HG02938 (cell line): ENCODE measurements around the gene MRAP.

ENCODE experiments used
- ATAC-seq: cut with Tn5 transposase; IDR thresholded peaks from one replicate; pipeline ENCODE4 v1.9.1; 2021; ENCODE audit warnings: mild to moderate bottlenecking, moderate library complexity; ENCODE audit not compliant: unreplicated experiment

Gene MRAP

GRCh38 chr21:32347977-32348376, 49.3 kb downstream of the MRAP start:
- no peak for ATAC-seq

- no peak for ATAC-seq
These were observed 50.1 kb downstream of the MRAP start for GRCh38 chr21:32348604-32349332.

DNA sequence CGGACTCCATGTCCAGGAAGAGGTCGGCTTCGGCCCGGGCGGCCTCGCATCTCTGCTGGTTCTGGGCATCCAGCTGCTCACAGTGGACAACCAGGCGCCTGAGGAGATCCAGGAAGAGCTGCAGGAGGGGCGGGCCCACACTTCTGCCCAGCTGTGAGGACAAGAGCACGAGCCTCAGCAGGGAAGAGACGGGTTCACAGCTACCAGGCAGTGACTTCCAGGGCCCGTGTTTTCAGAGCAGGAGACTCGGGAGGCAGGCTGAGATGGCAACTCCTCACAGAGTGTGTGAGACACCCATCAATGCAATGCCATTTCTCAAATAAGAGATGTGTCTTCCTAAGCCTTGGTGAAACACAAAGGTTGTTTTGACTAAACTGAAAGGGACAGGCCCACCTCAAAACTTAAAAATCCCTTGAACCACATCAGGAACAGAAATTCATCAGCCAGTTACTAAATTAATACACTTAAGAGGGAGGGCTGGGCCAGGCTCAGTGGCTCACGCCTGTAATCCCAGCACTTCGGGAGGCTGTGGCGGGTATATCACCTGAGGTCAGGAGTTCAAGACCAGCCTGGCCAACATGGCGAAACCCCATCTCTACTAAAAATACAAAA, 50.8 kb downstream of the MRAP start:
- no peak for ATAC-seq

DNA sequence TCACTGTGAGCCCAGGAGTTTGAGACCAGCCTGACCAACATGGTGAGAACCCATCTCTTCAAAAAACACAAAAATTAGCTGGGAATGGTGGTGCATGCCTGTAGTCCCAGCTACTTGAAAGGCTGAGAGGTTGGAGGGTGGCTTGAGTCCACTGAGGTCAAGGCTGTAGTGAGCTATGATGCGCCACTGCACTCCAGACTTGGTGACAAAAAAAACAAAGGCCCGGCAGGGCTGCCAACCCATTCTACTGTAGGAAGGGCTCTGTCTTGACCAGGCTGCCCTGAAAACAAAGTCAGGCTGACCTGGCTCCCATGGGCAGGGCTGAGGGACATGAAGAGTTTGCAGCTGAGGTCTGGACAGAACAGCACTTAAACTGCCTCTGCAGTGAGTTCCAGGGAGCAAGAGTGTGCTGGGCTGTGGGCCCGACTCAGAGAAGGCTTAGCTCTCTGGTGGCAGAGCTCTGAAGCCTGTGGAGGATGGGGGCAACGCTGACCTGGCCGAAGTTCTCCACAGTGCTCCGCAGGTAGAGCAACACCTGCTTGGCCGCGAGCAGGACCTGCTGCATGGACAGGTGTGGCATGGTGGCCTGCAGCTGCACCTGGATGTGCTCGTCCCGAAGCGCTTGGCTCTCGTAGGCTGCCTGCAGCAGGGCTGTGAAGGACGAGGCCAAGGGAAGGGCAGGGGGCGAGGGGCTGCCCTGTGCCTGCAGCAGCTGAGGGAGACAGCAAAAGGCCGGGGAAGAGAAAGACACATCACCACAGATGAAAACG, 51.7 kb downstream of the MRAP start:
- no peak for ATAC-seq

DNA sequence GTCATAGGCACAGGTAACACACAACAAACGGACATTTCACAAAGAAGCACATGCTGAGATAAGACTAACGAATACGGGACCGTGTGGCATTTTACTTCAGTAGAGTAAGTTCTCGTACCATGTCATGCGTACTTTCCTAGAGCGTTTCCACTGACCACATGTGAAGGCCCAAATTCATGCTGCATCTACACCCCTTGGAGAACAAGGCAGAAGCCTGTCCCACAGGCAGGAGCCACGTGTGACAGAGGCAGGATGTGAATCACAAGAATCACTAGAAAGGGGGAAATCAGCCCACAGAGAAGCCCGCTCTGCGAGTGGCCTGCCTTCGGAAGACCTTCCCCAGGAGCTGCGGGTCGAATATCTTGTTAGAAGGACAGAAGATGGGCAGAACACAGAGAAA, 52.3 kb downstream of the MRAP start:
- ATAC-seq = no peak

- ATAC-seq = no peak
These were observed 52.8 kb downstream of the MRAP start for GRCh38 chr21:32351428-32351827.

GRCh38 chr21:32352526-32352925, 53.9 kb downstream of the MRAP start:
- ATAC-seq = no peak

DNA sequence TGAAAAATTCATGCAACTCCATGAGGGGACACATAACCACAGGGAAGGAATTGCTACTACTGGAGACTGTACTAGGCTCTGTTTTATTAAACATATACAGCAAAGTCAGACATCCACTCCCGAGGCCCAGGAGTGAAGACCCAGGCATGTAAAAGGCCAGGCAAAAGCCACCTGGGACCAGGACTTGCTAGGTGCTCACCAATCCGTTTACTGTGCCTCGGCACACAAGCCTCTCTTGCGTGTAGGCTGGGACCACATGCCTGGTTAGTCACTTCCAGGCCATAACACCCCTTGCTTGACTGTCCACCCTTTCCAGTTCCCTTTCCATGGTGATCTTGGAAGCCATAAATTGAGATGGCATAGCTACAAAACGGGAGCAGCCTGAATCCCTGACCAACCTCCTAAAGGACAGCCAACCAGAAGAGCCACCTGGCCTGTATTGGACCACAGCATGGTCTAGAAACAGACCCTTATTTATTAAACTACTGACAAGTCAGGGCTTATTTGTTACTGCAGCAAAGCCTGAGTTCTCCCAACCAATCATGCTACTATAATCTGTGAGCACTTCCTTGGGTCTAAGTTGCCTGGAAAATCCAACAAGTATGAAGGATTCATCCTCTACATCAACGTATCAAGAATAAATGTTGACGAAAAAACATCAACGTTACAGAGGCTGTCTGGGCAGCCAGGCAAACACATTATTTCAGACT, 54.5 kb downstream of the MRAP start:
- no peak for ATAC-seq

GRCh38 chr21:32356874-32357395, 58.3 kb downstream of the MRAP start:
- ATAC-seq = no peak

DNA sequence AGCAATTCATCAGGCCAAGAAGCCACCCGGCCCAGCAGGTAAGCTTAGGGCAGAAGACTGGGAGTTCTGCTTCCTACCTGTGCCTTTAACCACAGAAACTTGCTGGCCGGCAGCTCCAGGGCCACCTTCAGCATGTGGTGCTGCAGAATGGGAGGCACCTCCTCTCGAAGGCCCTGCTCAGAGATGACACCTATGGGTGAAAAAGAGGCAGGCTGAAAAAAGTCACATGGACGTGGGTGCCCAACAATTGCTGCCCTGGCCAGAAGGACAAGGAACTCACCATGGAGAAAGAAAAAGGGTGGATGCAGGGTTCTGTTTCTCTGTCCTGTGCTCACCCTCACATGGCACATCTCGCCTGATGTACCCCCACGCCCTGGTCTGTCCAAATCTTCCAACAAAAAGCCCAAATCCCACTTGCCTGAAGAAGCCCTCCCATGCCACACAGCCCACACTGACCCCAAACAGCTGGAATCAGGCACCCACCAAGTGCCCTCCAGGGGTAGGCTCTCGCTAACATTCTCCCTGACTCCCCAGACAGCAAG, 61.1 kb downstream of the MRAP start:
- ATAC-seq = no peak

DNA sequence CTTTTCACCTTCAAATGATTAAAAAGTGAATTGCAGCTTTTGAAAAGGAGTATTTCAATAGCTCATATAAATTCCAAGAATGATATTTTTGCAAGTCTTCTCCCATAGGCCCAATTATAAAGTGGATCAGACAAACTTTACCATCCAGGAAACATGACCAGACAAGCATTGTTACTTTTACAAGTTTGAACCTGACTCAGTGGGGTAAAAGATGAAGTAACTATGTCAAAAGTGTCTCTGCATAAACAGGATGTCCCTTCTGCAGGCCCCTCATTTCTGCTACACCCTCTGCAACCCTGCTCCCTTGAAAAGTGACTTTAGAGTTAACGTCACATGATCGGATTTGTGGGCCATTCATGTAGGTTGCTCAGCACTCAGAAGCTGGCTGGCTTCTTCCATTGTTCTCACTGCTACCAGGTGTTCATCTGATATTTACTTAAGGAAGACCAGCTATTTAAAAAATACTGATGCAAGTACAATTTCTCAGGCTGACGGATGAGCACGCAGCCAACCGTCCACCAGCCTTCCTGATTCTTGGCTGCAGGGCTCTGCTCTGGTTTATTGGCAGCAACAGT, 61.8 kb downstream of the MRAP start:
- no peak for ATAC-seq
